OCI-LY1 (cell line): ENCODE results near the gene POLR2F.

Source experiments
- EZH2 ChIP-seq: fragments of 200-600 bp; sonication (generic), shearing (Covaris generic); IDR thresholded peaks from 2 replicates; pipeline ENCODE4 v1.8.0; 2017; ENCODE audit warnings: borderline replicate concordance, mixed run types, mild to moderate bottlenecking, antibody characterized with exemption, low read length, moderate library complexity, mixed read lengths
- TF ChIP-seq, protein P1 (sequence below): fragments of 200-600 bp; sonication (generic), shearing (Covaris generic); IDR thresholded peaks from 2 replicates; pipeline ENCODE4 v1.5.1; 2017; ENCODE audit warnings: mild to moderate bottlenecking, antibody characterized with exemption, low read length, moderate library complexity, mixed read lengths

DNA sequence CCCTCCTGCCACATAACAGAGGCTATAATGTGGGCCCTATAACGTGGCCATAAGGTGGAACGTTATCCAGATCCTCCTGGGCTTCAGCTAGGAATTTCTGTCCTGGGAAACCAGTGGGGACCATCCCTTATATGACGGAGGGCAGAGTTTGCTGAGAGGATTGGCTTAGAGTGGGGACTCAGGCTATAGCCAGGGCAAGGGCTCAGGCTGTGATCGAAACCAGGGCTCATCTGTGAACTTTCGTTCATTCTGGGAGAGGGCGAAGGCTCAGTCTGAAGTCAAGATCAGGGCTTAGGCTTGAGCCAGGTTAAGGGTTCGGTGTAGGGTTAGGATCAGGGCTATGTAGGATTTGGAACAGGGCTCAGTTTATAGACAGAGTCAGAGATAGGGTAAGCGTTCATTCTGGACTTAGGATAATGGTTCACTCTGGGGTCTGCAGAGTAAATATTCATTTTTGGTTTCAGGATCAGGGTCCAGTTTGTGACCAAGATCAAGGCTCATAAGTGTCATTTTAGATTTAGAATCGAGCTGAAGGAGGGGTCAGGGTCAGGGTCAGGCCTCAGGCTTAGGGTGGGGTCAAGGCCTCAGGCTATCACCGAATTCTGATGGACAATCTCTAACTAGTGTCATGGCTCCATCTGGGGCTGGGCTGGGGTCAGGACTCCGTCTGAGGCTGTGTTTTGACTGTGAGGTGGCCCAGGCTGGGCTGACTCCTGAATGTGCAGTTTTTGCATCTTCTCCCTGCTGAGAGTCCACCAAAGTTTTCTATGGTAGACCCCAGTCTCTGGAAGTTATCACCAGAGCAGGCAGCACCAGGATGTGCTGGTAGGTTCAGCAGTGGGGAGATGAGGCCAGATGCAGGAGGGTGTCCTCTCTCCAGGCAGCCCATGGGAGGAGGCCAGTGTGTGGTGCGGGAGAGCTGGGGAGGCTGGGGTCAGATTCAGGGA is 64.7 kb downstream of the POLR2F start:
- TF ChIP-seq, protein P1, sequence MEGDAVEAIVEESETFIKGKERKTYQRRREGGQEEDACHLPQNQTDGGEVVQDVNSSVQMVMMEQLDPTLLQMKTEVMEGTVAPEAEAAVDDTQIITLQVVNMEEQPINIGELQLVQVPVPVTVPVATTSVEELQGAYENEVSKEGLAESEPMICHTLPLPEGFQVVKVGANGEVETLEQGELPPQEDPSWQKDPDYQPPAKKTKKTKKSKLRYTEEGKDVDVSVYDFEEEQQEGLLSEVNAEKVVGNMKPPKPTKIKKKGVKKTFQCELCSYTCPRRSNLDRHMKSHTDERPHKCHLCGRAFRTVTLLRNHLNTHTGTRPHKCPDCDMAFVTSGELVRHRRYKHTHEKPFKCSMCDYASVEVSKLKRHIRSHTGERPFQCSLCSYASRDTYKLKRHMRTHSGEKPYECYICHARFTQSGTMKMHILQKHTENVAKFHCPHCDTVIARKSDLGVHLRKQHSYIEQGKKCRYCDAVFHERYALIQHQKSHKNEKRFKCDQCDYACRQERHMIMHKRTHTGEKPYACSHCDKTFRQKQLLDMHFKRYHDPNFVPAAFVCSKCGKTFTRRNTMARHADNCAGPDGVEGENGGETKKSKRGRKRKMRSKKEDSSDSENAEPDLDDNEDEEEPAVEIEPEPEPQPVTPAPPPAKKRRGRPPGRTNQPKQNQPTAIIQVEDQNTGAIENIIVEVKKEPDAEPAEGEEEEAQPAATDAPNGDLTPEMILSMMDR, result no peak
- no peak for TF ChIP-seq EZH2
